ENCODE measurements around the gene SMIM1. TPM values are rescaled to one million over a fixed set of nuclear protein-coding genes. Genes with fewer than 3 reads are reported as not detected.
A peak's percentile ranks its signal among the peaks of the same experiment; 100 is the strongest.

The SMIM1 gene
- polyA plus RNA-seq, 2 of the 4 experiments (the other 2 are of a cell fraction): 0.67 to 1.1 TPM

DNA sequence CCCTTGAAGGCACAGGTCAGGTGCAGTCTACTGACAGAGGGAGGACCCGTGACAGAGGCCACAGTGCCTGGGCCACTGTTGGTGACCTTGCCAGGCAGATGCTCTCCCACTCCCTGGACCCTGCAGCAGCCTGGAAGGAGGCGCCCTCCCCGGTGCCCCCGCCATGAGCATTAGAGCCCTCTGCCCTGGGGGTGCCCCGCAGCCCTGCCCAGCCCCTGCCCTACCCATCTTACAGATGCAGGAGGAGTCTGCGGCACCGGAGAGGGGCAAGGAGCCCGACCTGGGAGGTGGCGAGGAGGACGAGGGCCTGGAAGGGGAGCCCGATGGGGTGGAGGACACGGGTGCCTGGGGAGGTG is 9.7 kb upstream of the SMIM1 start:
- no peak overlapping the region for H3K4me3 ChIP-seq
- DNase-seq (ENCODE audit: low read depth in 1 of 2, low spot score in 1 of 2) (no peak), FAIRE-seq (no peak), ATAC-seq (no peak)
- CTCF ChIA-PET: no interaction called here
- no peaks in the 10 kb centered on the region for H3K4me1 ChIP-seq
- 0% methylated on average over 3 of the region's 12 CpGs for WGBS (ENCODE audit: missing lambda C conversion rate)
- POLR2A ChIA-PET: no interaction called here
- no peak overlapping the region for H3K4me2 ChIP-seq
- TF ChIP-seq RCOR1 (IDR thresholded peaks at IDR 0.05; ENCODE audit: low read depth, low read length): no peak
- TF ChIP-seq, protein P1, sequence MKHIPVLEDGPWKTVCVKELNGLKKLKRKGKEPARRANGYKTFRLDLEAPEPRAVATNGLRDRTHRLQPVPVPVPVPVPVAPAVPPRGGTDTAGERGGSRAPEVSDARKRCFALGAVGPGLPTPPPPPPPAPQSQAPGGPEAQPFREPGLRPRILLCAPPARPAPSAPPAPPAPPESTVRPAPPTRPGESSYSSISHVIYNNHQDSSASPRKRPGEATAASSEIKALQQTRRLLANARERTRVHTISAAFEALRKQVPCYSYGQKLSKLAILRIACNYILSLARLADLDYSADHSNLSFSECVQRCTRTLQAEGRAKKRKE (CRISPR knock-in tag; IDR thresholded peaks at IDR 0.05; ENCODE audit: low read depth): no peak
- TF ChIP-seq SREBF2 (IDR thresholded peaks at IDR 0.05): no peak
- no peak for TF ChIP-seq TP53 (CRISPR knock-in tag; IDR thresholded peaks at IDR 0.05)
- TF ChIP-seq HOXB5 (CRISPR knock-in tag; IDR thresholded peaks at IDR 0.05): no peak
- TF ChIP-seq CEBPB (IDR thresholded peaks at IDR 0.05): no peak
- TF ChIP-seq EHMT2 (IDR thresholded peaks at IDR 0.05; ENCODE audit: low read depth): no peak
- no peak for TF ChIP-seq CHD4 (IDR thresholded peaks at IDR 0.05; ENCODE audit: borderline replicate concordance)
- TF ChIP-seq, protein P2, sequence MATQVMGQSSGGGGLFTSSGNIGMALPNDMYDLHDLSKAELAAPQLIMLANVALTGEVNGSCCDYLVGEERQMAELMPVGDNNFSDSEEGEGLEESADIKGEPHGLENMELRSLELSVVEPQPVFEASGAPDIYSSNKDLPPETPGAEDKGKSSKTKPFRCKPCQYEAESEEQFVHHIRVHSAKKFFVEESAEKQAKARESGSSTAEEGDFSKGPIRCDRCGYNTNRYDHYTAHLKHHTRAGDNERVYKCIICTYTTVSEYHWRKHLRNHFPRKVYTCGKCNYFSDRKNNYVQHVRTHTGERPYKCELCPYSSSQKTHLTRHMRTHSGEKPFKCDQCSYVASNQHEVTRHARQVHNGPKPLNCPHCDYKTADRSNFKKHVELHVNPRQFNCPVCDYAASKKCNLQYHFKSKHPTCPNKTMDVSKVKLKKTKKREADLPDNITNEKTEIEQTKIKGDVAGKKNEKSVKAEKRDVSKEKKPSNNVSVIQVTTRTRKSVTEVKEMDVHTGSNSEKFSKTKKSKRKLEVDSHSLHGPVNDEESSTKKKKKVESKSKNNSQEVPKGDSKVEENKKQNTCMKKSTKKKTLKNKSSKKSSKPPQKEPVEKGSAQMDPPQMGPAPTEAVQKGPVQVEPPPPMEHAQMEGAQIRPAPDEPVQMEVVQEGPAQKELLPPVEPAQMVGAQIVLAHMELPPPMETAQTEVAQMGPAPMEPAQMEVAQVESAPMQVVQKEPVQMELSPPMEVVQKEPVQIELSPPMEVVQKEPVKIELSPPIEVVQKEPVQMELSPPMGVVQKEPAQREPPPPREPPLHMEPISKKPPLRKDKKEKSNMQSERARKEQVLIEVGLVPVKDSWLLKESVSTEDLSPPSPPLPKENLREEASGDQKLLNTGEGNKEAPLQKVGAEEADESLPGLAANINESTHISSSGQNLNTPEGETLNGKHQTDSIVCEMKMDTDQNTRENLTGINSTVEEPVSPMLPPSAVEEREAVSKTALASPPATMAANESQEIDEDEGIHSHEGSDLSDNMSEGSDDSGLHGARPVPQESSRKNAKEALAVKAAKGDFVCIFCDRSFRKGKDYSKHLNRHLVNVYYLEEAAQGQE (IDR thresholded peaks at IDR 0.05): no peak
- TF ChIP-seq BHLHE40 (IDR thresholded peaks at IDR 0.05; ENCODE audit: low read depth, low read length): no peak
- TF ChIP-seq NFE2L2 (conservative IDR thresholded peaks at IDR 0.05; ENCODE audit: low read length): no peak
- TF ChIP-seq, protein P3, sequence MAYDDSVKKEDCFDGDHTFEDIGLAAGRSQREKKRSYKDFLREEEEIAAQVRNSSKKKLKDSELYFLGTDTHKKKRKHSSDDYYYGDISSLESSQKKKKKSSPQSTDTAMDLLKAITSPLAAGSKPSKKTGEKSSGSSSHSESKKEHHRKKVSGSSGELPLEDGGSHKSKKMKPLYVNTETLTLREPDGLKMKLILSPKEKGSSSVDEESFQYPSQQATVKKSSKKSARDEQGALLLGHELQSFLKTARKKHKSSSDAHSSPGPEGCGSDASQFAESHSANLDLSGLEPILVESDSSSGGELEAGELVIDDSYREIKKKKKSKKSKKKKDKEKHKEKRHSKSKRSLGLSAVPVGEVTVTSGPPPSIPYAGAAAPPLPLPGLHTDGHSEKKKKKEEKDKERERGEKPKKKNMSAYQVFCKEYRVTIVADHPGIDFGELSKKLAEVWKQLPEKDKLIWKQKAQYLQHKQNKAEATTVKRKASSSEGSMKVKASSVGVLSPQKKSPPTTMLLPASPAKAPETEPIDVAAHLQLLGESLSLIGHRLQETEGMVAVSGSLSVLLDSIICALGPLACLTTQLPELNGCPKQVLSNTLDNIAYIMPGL (CRISPR knock-in tag; IDR thresholded peaks at IDR 0.05; ENCODE audit: borderline replicate concordance): no peak
- TF ChIP-seq FOSB (CRISPR knock-in tag; IDR thresholded peaks at IDR 0.05): no peak
- peaks cover 8% of the 10 kb centered on the region; the same call in 1 of the 3 replicates for H3K9me3 ChIP-seq
- H3K27ac ChIP-seq: no peak overlapping the region

DNA sequence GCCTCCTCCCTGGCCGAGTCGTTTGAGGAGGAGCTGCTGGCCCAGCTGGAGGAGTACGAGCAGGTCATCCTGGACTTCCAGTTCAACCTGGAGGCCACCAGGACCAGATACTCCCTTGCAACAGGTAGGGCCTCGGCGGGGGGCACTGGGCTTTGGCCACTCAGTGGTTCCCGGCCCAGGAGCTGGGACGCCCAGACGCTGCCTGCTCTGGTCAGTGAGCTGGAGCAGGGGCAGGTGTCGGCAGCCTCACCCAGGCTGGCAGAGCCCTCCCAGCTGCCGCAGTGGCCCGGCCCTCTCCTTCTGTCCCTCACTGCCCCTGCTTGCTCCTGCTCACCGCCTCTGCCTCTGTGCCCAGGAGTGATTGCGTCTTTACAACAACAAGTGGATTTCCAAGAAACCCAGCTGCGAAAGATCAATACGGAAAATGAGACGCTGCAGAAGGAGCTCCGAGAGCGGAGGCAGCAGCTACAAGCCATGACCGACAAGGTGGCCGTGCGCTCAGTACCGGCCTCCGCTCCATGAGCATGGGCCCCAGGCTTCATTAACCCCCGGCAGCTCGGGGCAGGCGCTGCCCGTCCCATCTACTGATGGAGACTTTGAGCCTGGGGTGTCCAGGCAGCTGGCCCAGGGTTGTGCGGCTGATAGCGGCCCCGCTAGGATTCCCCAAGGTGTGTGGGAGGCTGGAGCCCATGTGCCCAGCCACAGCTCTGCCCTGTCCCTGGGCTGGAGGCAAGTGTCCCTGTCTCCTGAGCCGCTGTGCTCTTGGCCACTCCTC is 9.0 kb upstream of the SMIM1 start:
- 66% methylated on average over 28 of the region's 31 CpGs for WGBS (ENCODE audit: missing lambda C conversion rate)
- ATAC-seq (peak in 1 of 2 experiments; percentile 44; a peak in 2 of 6 replicates), DNase-seq (ENCODE audit: low read depth in 1 of 2, low spot score in 1 of 2) (no peak), FAIRE-seq (no peak)
- POLR2A ChIA-PET: no interaction called here
- Histone ChIP-seq H3K27ac (no peak overlapping the region), H3K4me1 (no peaks in the 10 kb centered on the region), H3K4me2 (no peak overlapping the region), H3K9me3 (peaks cover 8% of the 10 kb centered on the region; the same call in 1 of the 3 replicates), H3K4me3 (no peak overlapping the region)
- CTCF ChIA-PET: no interaction called here
- TF ChIP-seq, protein P4, sequence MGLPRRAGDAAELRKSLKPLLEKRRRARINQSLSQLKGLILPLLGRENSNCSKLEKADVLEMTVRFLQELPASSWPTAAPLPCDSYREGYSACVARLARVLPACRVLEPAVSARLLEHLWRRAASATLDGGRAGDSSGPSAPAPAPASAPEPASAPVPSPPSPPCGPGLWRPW (IDR thresholded peaks at IDR 0.05): no peak
- TF ChIP-seq TP53 (CRISPR knock-in tag; IDR thresholded peaks at IDR 0.05) (no peak), PHF8 (IDR thresholded peaks at IDR 0.05; ENCODE audit: borderline replicate concordance, low read depth) (no peak)
- TF ChIP-seq, protein P5, sequence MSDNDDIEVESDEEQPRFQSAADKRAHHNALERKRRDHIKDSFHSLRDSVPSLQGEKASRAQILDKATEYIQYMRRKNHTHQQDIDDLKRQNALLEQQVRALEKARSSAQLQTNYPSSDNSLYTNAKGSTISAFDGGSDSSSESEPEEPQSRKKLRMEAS (IDR thresholded peaks at IDR 0.05): no peak
